Heart right ventricle (tissue), 16 donors: Measurements from ENCODE around the gene NID1. TPM values are rescaled to one million over a fixed set of nuclear protein-coding genes. Genes with fewer than 3 reads are reported as not detected.
A peak's percentile ranks its signal among the peaks of the same experiment; 100 is the strongest.

Experiments
- ATAC-seq, 8 donors: fragments of 200-7000 bp; cut with Tn5 transposase; one replicate each; pipeline ENCODE4 v1.9.1; 2020; ENCODE audit warnings: mild to moderate bottlenecking in 8 of 8, moderate library complexity in 8 of 8, moderate number of reproducible peaks in 1 of 8
- DNase-seq, 2 donors: peaks; one replicate each; pipeline ENCODE4 v3.0.0-alpha.2; 2020
- H3K27ac ChIP-seq, 10 donors: fragments of 200-600 bp; sonication (generic) in 2 of 10; one replicate each; pipeline versions ENCODE4 v1.5.0 to v1.8.0; 2020 to 2022; ENCODE audit warnings: mild to moderate bottlenecking in 3 of 10
- H3K27me3 ChIP-seq, 7 donors: fragments of 200-600 bp; one replicate each; pipeline ENCODE4 v1.8.0; 2021 to 2022; ENCODE audit warnings: mild to moderate bottlenecking in 2 of 7
- H3K36me3 ChIP-seq, 9 donors: fragments of 200-600 bp; sonication (generic) in 1 of 9; one replicate each; pipeline versions ENCODE4 v1.5.0 to v1.8.0; 2020 to 2022; ENCODE audit warnings: mild to moderate bottlenecking in 2 of 9
- H3K4me1 ChIP-seq, 9 donors: fragments of 200-600 bp; sonication (generic) in 1 of 9; one replicate each; pipeline versions ENCODE4 v1.5.0 to v1.8.0; 2020 to 2022; ENCODE audit warnings: mild to moderate bottlenecking in 4 of 9
- H3K4me3 ChIP-seq, 10 donors: fragments of 200-600 bp; sonication (generic) in 2 of 10; one replicate each; pipeline versions ENCODE4 v1.5.0 to v1.8.0; 2020 to 2022; ENCODE audit warnings: mild to moderate bottlenecking in 7 of 10, moderate library complexity in 2 of 10
- H3K9me3 ChIP-seq, 11 donors: fragments of 200-600 bp in 10 of 11; sonication (generic) in 2 of 11; one replicate each; pipeline versions ENCODE4 v1.5.0 to v1.8.0; 2013 to 2022; ENCODE audit warnings: mild to moderate bottlenecking in 2 of 11, control low read depth in 1 of 11, moderate library complexity in 1 of 11
- CTCF ChIP-seq, 9 donors: fragments of 200-600 bp; sonication (generic) in 2 of 9; IDR thresholded peaks; one replicate each; pipeline versions ENCODE4 v1.5.0 to v1.8.0; 2021 to 2022; ENCODE audit warnings: antibody characterized with exemption in 9 of 9, mild to moderate bottlenecking in 5 of 9, moderate library complexity in 1 of 9
- WGBS, 2 donors: extraction: QIAGEN DNeasy Blood & Tissue Kit; methylation state at CpG; one replicate each; pipeline ENCODE4 v1.1.7; 2013; ENCODE audit warnings: inconsistent platforms in 1 of 2; 5-methylcytosine and 5-hydroxymethylcytosine counted together
- intact Hi-C, 10 donors: fragments of 100-400 bp; cut with DNase I; formaldehyde crosslinking; loops; one replicate each; pipeline versions ENCODE4 v1.11.1 to v1.14.2; 2022
- polyA plus RNA-seq, 2 donors: library from polyadenylated mRNA; stranded (reverse); fragments of 200-250 nt; gene quantifications; one replicate each; pipeline ENCODE4 v1.2.3, GENCODE V29; 2013
- total RNA-seq, 10 donors: library from RNA; stranded (reverse); fragmentation: NEBNext Ultra II Directional in 3 of 10; extraction: Animal tissue kit (Norgen Biotek cat#: 25700) in 3 of 10; gene quantifications; one replicate each; pipeline versions ENCODE4 v1.2.1 to v1.2.4, GENCODE V29; 2021 to 2023
- donor health status: Arrhythmogenic right ventricular cardiomyopathy.
- donor health status: ischemic (EF 13 %, LVEDD 7.1; RV severe dilation, severe dysfunction).
- donor health status: healthy with polysubstance abuse.
- donor health status: DM: no; HTN: yes; CAD: no.
- donor health status: DM: no; HTN: no; CAD: no.
- donor health status: ischemic (EF 25% LVEDD 6.9; RV normal size, moderate dysfunction).
- donor health status: ischemic (EF 25% LVEDD 5.7; RV mildly dilated, moderate dysfunction).
- donor health status: healthy.
- donor health status: DM: yes; HTN: yes; CAD: no.
- donor health status: Ischemic cardiomyopathy.
- donor health status: ischemic (EF 35%, LVEDD 5.7; RV mildly dilated, moderate dysfunction).
- donor health status: nonischemic (EF 11% LVEDD 7.7; RV severe dilation, severe dysfunction).
- donor health status: DM: yes; HTN: yes; CAD: no.
- donor health status: PGD.
- donor health status: ischemic (EF 29% LVEDD 5.4; RV normal size, mild dysfunction).
- donor health status: nonischemic (EF 23%, LVEDD 6.1; RV moderate dilation, normal function).

NID1 gene
- total and polyA plus RNA-seq, 12 donors: 30.2 to 120 (median 44.4) TPM

GRCh38 chr1:236083650-236084385, 18.9 kb upstream of the NID1 start:
- Histone ChIP-seq H3K4me3 (no peak overlapping the region), H3K27me3 (no peaks in the 10 kb centered on the region), H3K27ac (no peak overlapping the region), H3K36me3 (no peaks in the 10 kb centered on the region), H3K4me1 (peaks cover 0 to 9% (median 0%) of the 10 kb centered on the region in 9 donors), H3K9me3 (peaks cover 0 to 3% (median 0%) of the 10 kb centered on the region in 11 donors)
- no peak for TF ChIP-seq CTCF (IDR thresholded peaks at IDR 0.05)
- intact Hi-C loops: no loop called here
- DNase-seq (no peak), ATAC-seq (peak in 3 of 8 donors; percentile 28 to 56 (median 30))
- WGBS, 2 donors: 38 to 41% methylated on average over 8 of the region's 8 CpGs

- Histone ChIP-seq H3K36me3 (no peaks in the 10 kb centered on the region), H3K4me1 (peaks cover 0 to 9% (median 0%) of the 10 kb centered on the region in 9 donors), H3K27me3 (no peaks in the 10 kb centered on the region), H3K27ac (no peak overlapping the region), H3K9me3 (peaks cover 0 to 5% (median 0%) of the 10 kb centered on the region in 11 donors), H3K4me3 (no peak overlapping the region)
- WGBS, 2 donors: 73 to 97% methylated on average over 4 of the region's 4 CpGs
- no peak for ATAC-seq
- no peak for TF ChIP-seq CTCF (IDR thresholded peaks at IDR 0.05)
- intact Hi-C loops: no loop called here
- no peak for DNase-seq
Measured at GRCh38 chr1:236082526-236082925, 17.6 kb upstream of the NID1 start.

- intact Hi-C loops: no loop called here
- no peak for TF ChIP-seq CTCF (IDR thresholded peaks at IDR 0.05)
- Histone ChIP-seq H3K4me1 (peaks cover 0 to 9% (median 0%) of the 10 kb centered on the region in 9 donors), H3K27ac (no peak overlapping the region), H3K36me3 (no peaks in the 10 kb centered on the region), H3K9me3 (peaks cover 0 to 5% (median 0%) of the 10 kb centered on the region in 11 donors), H3K4me3 (no peak overlapping the region), H3K27me3 (no peaks in the 10 kb centered on the region)
- ATAC-seq: peak in 1 of 8 donors; percentile 46
- DNase-seq: no peak
- 91 to 93% methylated on average over 10 of the region's 10 CpGs for WGBS, 2 donors
Measured at GRCh38 chr1:236081546-236082227, 16.8 kb upstream of the NID1 start.

- no peak overlapping the region for H3K27ac ChIP-seq
- no peak overlapping the region for H3K4me3 ChIP-seq
- 93 to 94% methylated on average over 5 of the region's 5 CpGs for WGBS, 2 donors
- intact Hi-C loops: no loop called here
- no peak for TF ChIP-seq CTCF (IDR thresholded peaks at IDR 0.05)
- no peaks in the 10 kb centered on the region for H3K36me3 ChIP-seq
- ATAC-seq: no peak
- peaks cover 0 to 5% (median 0%) of the 10 kb centered on the region in 11 donors for H3K9me3 ChIP-seq
- H3K4me1 ChIP-seq: peaks cover 0 to 9% (median 0%) of the 10 kb centered on the region in 9 donors
- DNase-seq: no peak
- no peaks in the 10 kb centered on the region for H3K27me3 ChIP-seq
Measured at GRCh38 chr1:236079703-236080102, 14.8 kb upstream of the NID1 start.
